GM12878 (cell line): Measurements from ENCODE around the gene DMRTC2. TPM values are rescaled to one million over a fixed set of nuclear protein-coding genes. Genes with fewer than 3 reads are reported as not detected.
A peak's percentile ranks its signal among the peaks of the same experiment; 100 is the strongest.

Experiments used
- ATAC-seq: fragments of 200-7000 bp; cut with Tn5 transposase; 3 replicates; pipeline ENCODE4 v1.9.1; 2020; ENCODE audit warnings: mild to moderate bottlenecking, moderate library complexity
- BruUV-seq: library from RNA; stranded (reverse); fragments of 400-500 nt; replicated peaks from 2 replicates; lab custom pipeline; 2021; lab: Mats Ljungman, UMichigan
- CTCF ChIA-PET: fragments of 300-600 bp; sonication (Branson Sonifier 250); formaldehyde crosslinking; extraction: SDS; loops from one replicate; lab custom pipeline; 2021; ENCODE audit warnings: inconsistent platforms; lab: Yijun Ruan, JAX
- POLR2A ChIA-PET: fragments of 350-600 bp; formaldehyde crosslinking; extraction: SDS; loops from one replicate; lab custom pipeline; 2021; ENCODE audit warnings: inconsistent platforms; lab: Charles Lee
- RAD21 ChIA-PET: fragments of 300-600 bp; sonication (Branson Sonifier 250); formaldehyde crosslinking; loops from one replicate; lab custom pipeline; 2023; ENCODE audit warnings: antibody characterized with exemption; ENCODE audit not compliant: unreplicated experiment; lab: Charles Lee
- SMC1A ChIA-PET: fragments of 300-600 bp; sonication (Branson Sonifier 250); formaldehyde crosslinking; loops from one replicate; lab custom pipeline; 2023; ENCODE audit not compliant: unreplicated experiment, uncharacterized antibody; lab: Charles Lee
- DNase-seq: peaks from one replicate; pipeline ENCODE4 v3.0.0-alpha.2; 2011; ENCODE audit warnings: low read depth, low spot score
- FAIRE-seq: peaks from 3 replicates; lab custom pipeline; 2011; peaks lifted over from hg19 to GRCh38; lab: Jason Lieb, UNC
- H2AFZ ChIP-seq: 2 replicates; pipeline ENCODE4 v1.6.0; 2011; ENCODE audit warnings: low read depth, low read length, control low read depth; ENCODE audit not compliant: control insufficient read depth
- H3K27ac ChIP-seq: 2 replicates; pipeline ENCODE4 v1.5.1; 2011; ENCODE audit warnings: control low read depth; ENCODE audit not compliant: control insufficient read depth, insufficient read depth
- H3K27me3 ChIP-seq, 2 experiments: replicated peaks in 1 of 2; 2 replicates each; pipeline versions ENCODE4 v1.6.0 to v1.6.1; 2011; ENCODE audit warnings: low read length in 1 of 2; ENCODE audit not compliant: control insufficient read depth in 2 of 2, insufficient read depth in 2 of 2
- H3K36me3 ChIP-seq, 2 experiments: 2 replicates each; pipeline ENCODE4 v1.5.1; 2011; ENCODE audit warnings: low read length in 1 of 2; ENCODE audit not compliant: control insufficient read depth in 2 of 2, insufficient read depth in 2 of 2
- H3K4me1 ChIP-seq: 2 replicates; pipeline ENCODE4 v1.6.1; 2011; ENCODE audit warnings: mild to moderate bottlenecking, low read length, moderate library complexity, mixed read lengths; ENCODE audit not compliant: control insufficient read depth, insufficient read depth
- H3K4me2 ChIP-seq: 2 replicates; pipeline ENCODE4 v1.6.0; 2011; ENCODE audit warnings: control low read depth; ENCODE audit not compliant: control insufficient read depth, insufficient read depth
- H3K4me3 ChIP-seq: fragments of 200-600 bp; sonication (generic); 2 replicates; pipeline ENCODE4 v1.5.1; 2016
- H3K79me2 ChIP-seq: 2 replicates; pipeline ENCODE4 v1.6.0; 2011; ENCODE audit warnings: low read length; ENCODE audit not compliant: control insufficient read depth, insufficient read depth
- H3K9ac ChIP-seq: 2 replicates; pipeline ENCODE4 v1.8.0; 2011; ENCODE audit warnings: low read length, control low read depth, mixed read lengths; ENCODE audit not compliant: control insufficient read depth, insufficient read depth
- H3K9me3 ChIP-seq: replicated peaks from 3 replicates; pipeline ENCODE4 v1.5.1; 2011; ENCODE audit warnings: mild to moderate bottlenecking, low read length; ENCODE audit not compliant: control insufficient read depth, insufficient read depth
- H4K20me1 ChIP-seq: 2 replicates; pipeline ENCODE4 v1.6.0; 2011; ENCODE audit not compliant: control insufficient read depth, insufficient read depth
- BACH1 ChIP-seq: fragments of 450-650 bp; IDR thresholded peaks from 2 replicates; pipeline ENCODE4 v1.6.1; 2017; ENCODE audit warnings: mild to moderate bottlenecking, borderline replicate concordance
- CHD1 ChIP-seq: IDR thresholded peaks from 2 replicates; pipeline ENCODE4 v1.6.1; 2012; ENCODE audit warnings: low read depth, low read length, improper control_type of control experiment
- ESRRA ChIP-seq: IDR thresholded peaks from 2 replicates; pipeline ENCODE4 v1.6.1; 2012; ENCODE audit warnings: mild to moderate bottlenecking, low read length, improper control_type of control experiment
- GATAD2B ChIP-seq: fragments of 450-650 bp; conservative IDR thresholded peaks from 2 replicates; pipeline ENCODE4 v1.6.1; 2017; ENCODE audit warnings: low read depth, mild to moderate bottlenecking, moderate library complexity
- HDGF ChIP-seq: fragments of 450-650 bp; IDR thresholded peaks from 2 replicates; pipeline ENCODE4 v1.6.1; 2016; ENCODE audit warnings: antibody characterized with exemption
- LARP7 ChIP-seq: fragments of 450-650 bp; IDR thresholded peaks from 2 replicates; pipeline ENCODE4 v1.6.1; 2017; ENCODE audit warnings: mild to moderate bottlenecking
- MAX ChIP-seq: IDR thresholded peaks from 2 replicates; pipeline ENCODE4 v1.6.1; 2012; ENCODE audit warnings: low read depth, low read length, improper control_type of control experiment
- MTA3 ChIP-seq: IDR thresholded peaks from 2 replicates; pipeline ENCODE4 v1.6.1; 2012; ENCODE audit warnings: low read length, inconsistent platforms, borderline replicate concordance
- MYC ChIP-seq: IDR thresholded peaks from 2 replicates; pipeline ENCODE4 v1.6.1; 2011; ENCODE audit warnings: mild to moderate bottlenecking, low read length, moderate library complexity, inconsistent platforms; ENCODE audit not compliant: insufficient read depth, insufficient replicate concordance, insufficient read length, severe bottlenecking
- POLR2A ChIP-seq: IDR thresholded peaks from 2 replicates; pipeline ENCODE4 v1.6.1; 2011; ENCODE audit warnings: low read depth, mild to moderate bottlenecking, low read length
- SMAD1 ChIP-seq: fragments of 450-650 bp; IDR thresholded peaks from 2 replicates; pipeline ENCODE4 v1.6.1; 2018; ENCODE audit warnings: mild to moderate bottlenecking, low read depth; ENCODE audit not compliant: partially characterized antibody
- TAF1 ChIP-seq: IDR thresholded peaks from 2 replicates; pipeline ENCODE4 v1.6.1; 2011; ENCODE audit warnings: mild to moderate bottlenecking, low read depth, low read length, borderline replicate concordance
- ZNF217 ChIP-seq: fragments of 450-650 bp; IDR thresholded peaks from 2 replicates; pipeline ENCODE4 v1.6.1; 2017; ENCODE audit warnings: antibody characterized with exemption, mild to moderate bottlenecking
- ZNF24 ChIP-seq: fragments of 450-650 bp; IDR thresholded peaks from 2 replicates; pipeline ENCODE4 v1.6.1; 2017; ENCODE audit warnings: antibody characterized with exemption, mild to moderate bottlenecking
- ZNF384 ChIP-seq: IDR thresholded peaks from 2 replicates; pipeline ENCODE4 v1.6.1; 2012; ENCODE audit warnings: low read depth, mild to moderate bottlenecking, low read length, improper control_type of control experiment, borderline replicate concordance
- WGBS: methylation state at CpG from one replicate; pipeline ENCODE4 v1.1.6; 2016; ENCODE audit warnings: low lambda C conversion rate; ENCODE audit not compliant: insufficient replicate concordance, insufficient coverage; ENCODE audit errors: missing lambda C conversion rate; 5-methylcytosine and 5-hydroxymethylcytosine counted together
- in situ Hi-C: fragments of 300-500 bp; cut with MboI; formaldehyde crosslinking; loops from 9 replicates; pipeline ENCODE4 v1.14.3; 2018; ENCODE audit warnings: mixed read lengths
- intact Hi-C: fragments of 100-400 bp; cut with micrococcal nuclease; formaldehyde crosslinking; loops from one replicate; pipeline ENCODE4 v1.14.2; 2022; ENCODE audit not compliant: unreplicated experiment
- polyA plus RNA-seq, 11 experiments: library from polyadenylated mRNA; depleted of rRNA in 4 of 11; unstranded in 6 of 11; stranded (reverse) in 5 of 11; fragments of >200 nt; fragmentation: Nextera tagmentation in 4 of 11; fragmentation: Illumina TruSeq in 1 of 11; extraction: Ambion mirVana in 4 of 11; extraction: Trizol in 1 of 11; gene quantifications; 1 replicate in 1 of 11; 2 replicates in 10 of 11; pipeline versions ENCODE4 v1.2.1 to v1.2.3, GENCODE V29; 2011 to 2016; ENCODE audit warnings: inconsistent platforms in 2 of 11, missing spikeins in 2 of 11, low read depth in 1 of 11
- total RNA-seq, 4 experiments: library from RNA; depleted of rRNA in 3 of 4; stranded (reverse); fragments of >200 nt in 3 of 4; fragmentation: Illumina TruSeq in 1 of 4; extraction: Trizol in 1 of 4; gene quantifications; 2 replicates each; pipeline versions ENCODE4 v1.2.1 to v1.2.3, GENCODE V29; 2013 to 2021
- TF ChIP-seq, protein P1 (sequence below): fragments of 450-650 bp; IDR thresholded peaks from 2 replicates; pipeline ENCODE4 v1.6.1; 2016; ENCODE audit warnings: mild to moderate bottlenecking

DMRTC2 gene
- total and polyA plus RNA-seq, 10 of the 15 experiments (the other 5 are each of a cell fraction or from before 2014, with no cell fraction given), result not detected

- WGBS, result under 1% methylated on average over 31 of the region's 45 CpGs
- H3K36me3 ChIP-seq, result peaks cover 26 to 27% of the 10 kb centered on the region in 2 experiments
- TF ChIP-seq LARP7, result 0 out of 2 replicates have a peak, but pooled peaks have one; percentile 5
- 0 out of 2 replicates have a peak, but pooled peaks have one; percentile 5 for TF ChIP-seq ZNF24
- TF ChIP-seq ESRRA, result 0 out of 2 replicates have a peak, but pooled peaks have one; percentile 0
- TF ChIP-seq POLR2A, result peak; percentile 56
- no peak for TF ChIP-seq GATAD2B
- TF ChIP-seq HDGF, result peak; percentile 69
- peak; percentile 33 for TF ChIP-seq SMAD1
- no peak for TF ChIP-seq ZNF384
- no peak for TF ChIP-seq MYC
- TF ChIP-seq, protein P1, sequence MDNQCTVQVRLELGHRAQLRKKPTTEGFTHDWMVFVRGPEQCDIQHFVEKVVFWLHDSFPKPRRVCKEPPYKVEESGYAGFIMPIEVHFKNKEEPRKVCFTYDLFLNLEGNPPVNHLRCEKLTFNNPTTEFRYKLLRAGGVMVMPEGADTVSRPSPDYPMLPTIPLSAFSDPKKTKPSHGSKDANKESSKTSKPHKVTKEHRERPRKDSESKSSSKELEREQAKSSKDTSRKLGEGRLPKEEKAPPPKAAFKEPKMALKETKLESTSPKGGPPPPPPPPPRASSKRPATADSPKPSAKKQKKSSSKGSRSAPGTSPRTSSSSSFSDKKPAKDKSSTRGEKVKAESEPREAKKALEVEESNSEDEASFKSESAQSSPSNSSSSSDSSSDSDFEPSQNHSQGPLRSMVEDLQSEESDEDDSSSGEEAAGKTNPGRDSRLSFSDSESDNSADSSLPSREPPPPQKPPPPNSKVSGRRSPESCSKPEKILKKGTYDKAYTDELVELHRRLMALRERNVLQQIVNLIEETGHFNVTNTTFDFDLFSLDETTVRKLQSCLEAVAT, result peak; percentile 69
- peak; percentile 8; the same call in 1 of the 2 replicates for TF ChIP-seq BACH1
- 0 out of 2 replicates have a peak, but pooled peaks have one; percentile 5 for TF ChIP-seq ZNF217
- TF ChIP-seq CHD1, result peak; percentile 92; the same call in 1 of the 2 replicates
- peak; percentile 23; the same call in 1 of the 2 replicates for TF ChIP-seq MAX
- TF ChIP-seq MTA3, result 0 out of 2 replicates have a peak, but pooled peaks have one; percentile 62
- peak; percentile 31; the same call in 1 of the 2 replicates for TF ChIP-seq TAF1
- DNase-seq (no peak), FAIRE-seq (no peak), ATAC-seq (no peak)
- ChIA-PET POLR2A (interaction anchor here (0.5 to 4.3 kb wide), 9 partner anchors 11 to 536 kb away, joined by 3 to 46 read pairs (median 14); partner anchors contain the start of genes CD79A and RABAC1), CTCF (interaction anchor here (1.3 to 4.6 kb wide), 11 partner anchors 13 to 97 kb away, joined by 3 to 85 read pairs (median 12); partner anchors contain the start of genes CD79A and RABAC1), RAD21 (interaction anchor here (0.6 to 4.4 kb wide), 12 partner anchors 12 to 200 kb away, joined by 3 to 57 read pairs (median 8); partner anchors contain the start of genes CD79A, ERFL and RABAC1), SMC1A (interaction anchor here (0.8 to 4.9 kb wide), 12 partner anchors 8 to 91 kb away, joined by 3 to 47 read pairs (median 8); partner anchors contain the start of genes ARHGEF1 and CD79A)
- peak overlapping the region; percentile 94 for H3K4me3 ChIP-seq
- in situ Hi-C loops, result no loop called here
- H3K9ac ChIP-seq, result peak overlapping the region; percentile 100
- peaks cover 16% of the 10 kb centered on the region for H4K20me1 ChIP-seq
- peak overlapping the region; percentile 84 for H3K4me2 ChIP-seq
- peaks cover 57% of the 10 kb centered on the region for H3K79me2 ChIP-seq
- no TSS peak for BruUV-seq
- H2AFZ ChIP-seq, result no peak overlapping the region
- no peaks in the 10 kb centered on the region for H3K9me3 ChIP-seq
- intact Hi-C loops, result no loop called here
- H3K27me3 ChIP-seq, result no peaks in the 10 kb centered on the region
- H3K27ac ChIP-seq, result peak overlapping the region; percentile 98
- peaks cover 28% of the 10 kb centered on the region for H3K4me1 ChIP-seq
Measured at GRCh38 chr19:41860419-41861115, 15.7 kb downstream of the DMRTC2 start.
